Measurements from ENCODE around the gene PTPRN2. TPM values are rescaled to one million over a fixed set of nuclear protein-coding genes. Genes with fewer than 3 reads are reported as not detected.

PTPRN2 gene
- total RNA-seq, 1 donor from 2014 or later: 2.4 TPM

GRCh38 chr7:157621131-157621681 is 966.4 kb downstream of the PTPRN2 start:
- Histone ChIP-seq H3K4me3 (ENCODE audit: low read depth, low read length) (no peak overlapping the region), H3K27me3 (ENCODE audit: control insufficient read depth, insufficient read depth, low read length) (no peaks in the 10 kb centered on the region), H3K36me3 (ENCODE audit: control insufficient read depth, insufficient read depth, low read length) (no peaks in the 10 kb centered on the region)
- no peak for DNase-seq (ENCODE audit: low read depth)
- no peak for TF ChIP-seq CTCF (IDR thresholded peaks at IDR 0.05; ENCODE audit: insufficient read depth, low read length, poor library complexity, severe bottlenecking)

- Histone ChIP-seq H3K36me3 (ENCODE audit: control insufficient read depth, insufficient read depth, low read length) (no peaks in the 10 kb centered on the region), H3K27me3 (ENCODE audit: control insufficient read depth, insufficient read depth, low read length) (no peaks in the 10 kb centered on the region), H3K4me3 (ENCODE audit: low read depth, low read length) (no peak overlapping the region)
- no peak for DNase-seq (ENCODE audit: low read depth)
- no peak for TF ChIP-seq CTCF (IDR thresholded peaks at IDR 0.05; ENCODE audit: insufficient read depth, low read length, poor library complexity, severe bottlenecking)
Observed at GRCh38 chr7:157620616-157621015, 967.0 kb downstream of the PTPRN2 start.

- DNase-seq (ENCODE audit: low read depth): no peak
- TF ChIP-seq CTCF (IDR thresholded peaks at IDR 0.05; ENCODE audit: insufficient read depth, low read length, poor library complexity, severe bottlenecking): no peak
- Histone ChIP-seq H3K36me3 (ENCODE audit: control insufficient read depth, insufficient read depth, low read length) (no peaks in the 10 kb centered on the region), H3K4me3 (ENCODE audit: low read depth, low read length) (no peak overlapping the region), H3K27me3 (ENCODE audit: control insufficient read depth, insufficient read depth, low read length) (peaks cover 2% of the 10 kb centered on the region)
Observed at GRCh38 chr7:157619753-157620525, 967.7 kb downstream of the PTPRN2 start.

- TF ChIP-seq CTCF (IDR thresholded peaks at IDR 0.05; ENCODE audit: insufficient read depth, low read length, poor library complexity, severe bottlenecking): no peak
- DNase-seq (ENCODE audit: low read depth): no peak
- H3K4me3 ChIP-seq (ENCODE audit: low read depth, low read length): no peak overlapping the region
- peaks cover 9% of the 10 kb centered on the region for H3K27me3 ChIP-seq (ENCODE audit: control insufficient read depth, insufficient read depth, low read length)
- no peaks in the 10 kb centered on the region for H3K36me3 ChIP-seq (ENCODE audit: control insufficient read depth, insufficient read depth, low read length)
Observed at GRCh38 chr7:157618823-157619606, 968.6 kb downstream of the PTPRN2 start.

- H3K36me3 ChIP-seq (ENCODE audit: control insufficient read depth, insufficient read depth, low read length): no peaks in the 10 kb centered on the region
- TF ChIP-seq CTCF (IDR thresholded peaks at IDR 0.05; ENCODE audit: insufficient read depth, low read length, poor library complexity, severe bottlenecking): no peak
- H3K27me3 ChIP-seq (ENCODE audit: control insufficient read depth, insufficient read depth, low read length): peaks cover 17% of the 10 kb centered on the region
- no peak overlapping the region for H3K4me3 ChIP-seq (ENCODE audit: low read depth, low read length)
- DNase-seq (ENCODE audit: low read depth): no peak
Observed at GRCh38 chr7:157618091-157618726, 969.4 kb downstream of the PTPRN2 start.

Measured in kidney epithelial cell (primary cell).